HCT116 (cell line): ENCODE results near the gene TMEM121.

Experiments
- CBX3 ChIP-seq: IDR thresholded peaks from 2 replicates; pipeline ENCODE4 v1.6.1; 2012; ENCODE audit warnings: low read depth
- EGR1 ChIP-seq: IDR thresholded peaks from 2 replicates; pipeline ENCODE4 v1.6.1; 2012; ENCODE audit warnings: low read depth
- EZH2 ChIP-seq: fragments of 200-600 bp; sonication (generic); IDR thresholded peaks from 2 replicates; pipeline ENCODE4 v1.6.1; 2017; ENCODE audit warnings: antibody characterized with exemption, mixed run types
- EZH2phosphoT487 ChIP-seq: fragments of 200-600 bp; IDR thresholded peaks from 2 replicates; pipeline ENCODE4 v1.6.1; 2018; ENCODE audit warnings: antibody characterized with exemption, borderline replicate concordance
- POLR2A ChIP-seq: IDR thresholded peaks from 2 replicates; pipeline ENCODE4 v1.7.0; 2011; ENCODE audit warnings: borderline replicate concordance; ENCODE audit not compliant: insufficient read depth, insufficient read length; ENCODE audit errors: extremely low read depth
- TCF7L2 ChIP-seq: IDR thresholded peaks from 2 replicates; pipeline ENCODE4 v1.7.0; 2011; ENCODE audit warnings: borderline replicate concordance, inconsistent platforms; ENCODE audit not compliant: insufficient read depth, insufficient read length; ENCODE audit errors: extremely low read depth
- ZFX ChIP-seq: fragments of 450-650 bp; IDR thresholded peaks from 2 replicates; pipeline ENCODE4 v1.6.1; 2017
- ZNF274 ChIP-seq: fragments of 200-500 bp; sonication (Bioruptor generic); IDR thresholded peaks from 2 replicates; pipeline ENCODE4 v1.6.1; 2014; ENCODE audit warnings: mild to moderate bottlenecking, low read depth, low read length, inconsistent platforms
- TF ChIP-seq, protein P1 (sequence below), 3 experiments: fragments of 200-600 bp in 1 of 3; sonication (generic) in 1 of 3; IDR thresholded peaks in 2 of 3; conservative IDR thresholded peaks in 1 of 3; 2 replicates each; pipeline ENCODE4 v1.5.1; 2012 to 2017; ENCODE audit warnings: low read depth in 2 of 3, low read length in 2 of 3, antibody characterized with exemption in 1 of 3, borderline replicate concordance in 1 of 3, control low read depth in 1 of 3, mild to moderate bottlenecking in 1 of 3, mixed read lengths in 1 of 3, mixed run types in 1 of 3, moderate library complexity in 1 of 3; ENCODE audit not compliant: insufficient read depth in 1 of 3
- TF ChIP-seq, protein P2 (sequence below): IDR thresholded peaks from 2 replicates; pipeline ENCODE4 v1.6.1; 2012
- TF ChIP-seq, protein P3 (sequence below): IDR thresholded peaks from 2 replicates; pipeline ENCODE4 v1.6.1; 2012
- TF ChIP-seq, protein P4 (sequence below): IDR thresholded peaks from 2 replicates; pipeline ENCODE4 v1.6.1; 2012; ENCODE audit warnings: low read depth

DNA sequence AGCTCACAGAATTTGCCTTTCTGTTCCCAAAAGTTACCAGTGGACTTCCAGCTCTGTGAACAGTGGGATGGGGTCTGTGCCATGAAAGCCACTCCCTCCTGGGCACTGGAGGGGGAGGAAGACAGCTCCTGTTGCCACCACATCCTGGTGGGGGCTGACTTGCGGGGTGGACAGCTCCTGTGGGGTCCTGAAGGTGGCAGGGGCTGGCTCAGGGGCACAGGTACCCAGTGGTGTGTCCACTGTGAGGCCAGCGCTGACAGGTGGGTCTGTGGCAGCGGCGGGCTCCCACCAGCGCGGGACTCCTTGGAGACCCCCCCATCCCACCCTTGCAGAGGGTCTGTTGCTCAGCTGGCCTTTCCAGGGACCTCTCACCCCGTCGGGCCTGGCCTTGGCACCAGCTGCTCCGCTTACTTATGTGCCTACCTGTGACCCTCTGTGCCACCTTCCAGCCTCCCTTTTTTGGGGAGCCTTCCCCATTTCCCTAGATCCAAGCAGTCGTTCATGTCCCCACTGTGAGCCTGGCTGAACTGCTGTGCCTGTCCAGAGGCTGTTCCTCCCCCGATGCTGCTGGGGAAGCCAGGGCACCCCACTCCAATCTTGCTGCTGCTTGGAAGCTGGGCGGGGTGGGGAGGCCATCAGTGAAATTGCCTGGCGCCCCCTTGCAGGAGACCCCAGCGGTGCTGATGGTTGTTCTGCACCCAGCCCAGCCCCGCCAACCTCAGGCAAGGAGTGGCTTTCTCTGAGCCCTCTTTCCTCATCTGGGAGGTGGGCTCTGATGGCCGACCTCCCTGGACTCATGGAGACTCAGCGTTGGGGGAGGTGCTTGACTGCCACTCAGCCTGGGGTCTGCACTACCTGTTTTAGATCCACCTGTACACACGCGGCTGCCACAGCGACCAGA, 33.2 kb upstream of the TMEM121 start:
- TF ChIP-seq, protein P1, sequence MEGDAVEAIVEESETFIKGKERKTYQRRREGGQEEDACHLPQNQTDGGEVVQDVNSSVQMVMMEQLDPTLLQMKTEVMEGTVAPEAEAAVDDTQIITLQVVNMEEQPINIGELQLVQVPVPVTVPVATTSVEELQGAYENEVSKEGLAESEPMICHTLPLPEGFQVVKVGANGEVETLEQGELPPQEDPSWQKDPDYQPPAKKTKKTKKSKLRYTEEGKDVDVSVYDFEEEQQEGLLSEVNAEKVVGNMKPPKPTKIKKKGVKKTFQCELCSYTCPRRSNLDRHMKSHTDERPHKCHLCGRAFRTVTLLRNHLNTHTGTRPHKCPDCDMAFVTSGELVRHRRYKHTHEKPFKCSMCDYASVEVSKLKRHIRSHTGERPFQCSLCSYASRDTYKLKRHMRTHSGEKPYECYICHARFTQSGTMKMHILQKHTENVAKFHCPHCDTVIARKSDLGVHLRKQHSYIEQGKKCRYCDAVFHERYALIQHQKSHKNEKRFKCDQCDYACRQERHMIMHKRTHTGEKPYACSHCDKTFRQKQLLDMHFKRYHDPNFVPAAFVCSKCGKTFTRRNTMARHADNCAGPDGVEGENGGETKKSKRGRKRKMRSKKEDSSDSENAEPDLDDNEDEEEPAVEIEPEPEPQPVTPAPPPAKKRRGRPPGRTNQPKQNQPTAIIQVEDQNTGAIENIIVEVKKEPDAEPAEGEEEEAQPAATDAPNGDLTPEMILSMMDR (IDR thresholded peaks at IDR 0.05 in 2 of 3, conservative IDR thresholded peaks at IDR 0.05 in 1 of 3; ENCODE audit: borderline replicate concordance in 1 of 3, insufficient read depth in 1 of 3, low read depth in 2 of 3, low read length in 2 of 3) = no peak
- TF ChIP-seq EZH2phosphoT487 (no peak), EZH2 (no peak), EGR1 (no peak), TCF7L2 (no peak), POLR2A (no peak), ZNF274 (no peak), CBX3 (no peak), ZFX (no peak)
- TF ChIP-seq, protein P2, sequence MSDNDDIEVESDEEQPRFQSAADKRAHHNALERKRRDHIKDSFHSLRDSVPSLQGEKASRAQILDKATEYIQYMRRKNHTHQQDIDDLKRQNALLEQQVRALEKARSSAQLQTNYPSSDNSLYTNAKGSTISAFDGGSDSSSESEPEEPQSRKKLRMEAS = no peak
- TF ChIP-seq, protein P3, sequence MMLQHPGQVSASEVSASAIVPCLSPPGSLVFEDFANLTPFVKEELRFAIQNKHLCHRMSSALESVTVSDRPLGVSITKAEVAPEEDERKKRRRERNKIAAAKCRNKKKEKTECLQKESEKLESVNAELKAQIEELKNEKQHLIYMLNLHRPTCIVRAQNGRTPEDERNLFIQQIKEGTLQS = no peak
- TF ChIP-seq, protein P4, sequence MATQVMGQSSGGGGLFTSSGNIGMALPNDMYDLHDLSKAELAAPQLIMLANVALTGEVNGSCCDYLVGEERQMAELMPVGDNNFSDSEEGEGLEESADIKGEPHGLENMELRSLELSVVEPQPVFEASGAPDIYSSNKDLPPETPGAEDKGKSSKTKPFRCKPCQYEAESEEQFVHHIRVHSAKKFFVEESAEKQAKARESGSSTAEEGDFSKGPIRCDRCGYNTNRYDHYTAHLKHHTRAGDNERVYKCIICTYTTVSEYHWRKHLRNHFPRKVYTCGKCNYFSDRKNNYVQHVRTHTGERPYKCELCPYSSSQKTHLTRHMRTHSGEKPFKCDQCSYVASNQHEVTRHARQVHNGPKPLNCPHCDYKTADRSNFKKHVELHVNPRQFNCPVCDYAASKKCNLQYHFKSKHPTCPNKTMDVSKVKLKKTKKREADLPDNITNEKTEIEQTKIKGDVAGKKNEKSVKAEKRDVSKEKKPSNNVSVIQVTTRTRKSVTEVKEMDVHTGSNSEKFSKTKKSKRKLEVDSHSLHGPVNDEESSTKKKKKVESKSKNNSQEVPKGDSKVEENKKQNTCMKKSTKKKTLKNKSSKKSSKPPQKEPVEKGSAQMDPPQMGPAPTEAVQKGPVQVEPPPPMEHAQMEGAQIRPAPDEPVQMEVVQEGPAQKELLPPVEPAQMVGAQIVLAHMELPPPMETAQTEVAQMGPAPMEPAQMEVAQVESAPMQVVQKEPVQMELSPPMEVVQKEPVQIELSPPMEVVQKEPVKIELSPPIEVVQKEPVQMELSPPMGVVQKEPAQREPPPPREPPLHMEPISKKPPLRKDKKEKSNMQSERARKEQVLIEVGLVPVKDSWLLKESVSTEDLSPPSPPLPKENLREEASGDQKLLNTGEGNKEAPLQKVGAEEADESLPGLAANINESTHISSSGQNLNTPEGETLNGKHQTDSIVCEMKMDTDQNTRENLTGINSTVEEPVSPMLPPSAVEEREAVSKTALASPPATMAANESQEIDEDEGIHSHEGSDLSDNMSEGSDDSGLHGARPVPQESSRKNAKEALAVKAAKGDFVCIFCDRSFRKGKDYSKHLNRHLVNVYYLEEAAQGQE = no peak
